Peyer's patch (tissue), 4 donors: Measurements from ENCODE around the gene SMAP2.
"Not testable (repeated sequence)": the region's sequence is repeated elsewhere in the genome, so short reads cannot be mapped to it uniquely, and the experiment has no call there.

ENCODE experiments used
- CTCF ChIP-seq, 6 experiments: fragments of 450-650 bp in 4 of 6; fragments of 200-600 bp in 2 of 6; sonication (generic) in 1 of 6; IDR thresholded peaks; one replicate each; pipeline ENCODE4 v1.5.1; 2017 to 2019; ENCODE audit warnings: antibody characterized with exemption in 6 of 6, mild to moderate bottlenecking in 3 of 6, moderate library complexity in 1 of 6
- POLR2A ChIP-seq, 2 donors: fragments of 450-650 bp; IDR thresholded peaks; one replicate each; pipeline ENCODE4 v1.5.1; 2017; ENCODE audit warnings: antibody characterized with exemption in 2 of 2, mild to moderate bottlenecking in 2 of 2, moderate library complexity in 2 of 2

GRCh38 chr1:40388456-40389321, 15.2 kb downstream of the SMAP2 start:
- not testable (repeated sequence) for TF ChIP-seq CTCF (IDR thresholded peaks at IDR 0.05)
- peak in 1 of 2 donors; percentile 25 for TF ChIP-seq POLR2A (IDR thresholded peaks at IDR 0.05)
